Activated T-helper 2 cell treated with anti-CD3 and anti-CD28 coated beads, Interferon-gamma antibody, Interleukin-2, Interleukin-4, amounts not matched to agents 10 μg/mL and 5 μg/mL and 100 μg/mL, durations not matched to agents 14 hours and 24 hours and 36 hours (primary cell): Measurements from ENCODE around the gene GPR176. TPM values are rescaled to one million over a fixed set of nuclear protein-coding genes. Genes with fewer than 3 reads are reported as not detected.
"Not testable (repeated sequence)": the region's sequence is repeated elsewhere in the genome, so short reads cannot be mapped to it uniquely, and the experiment has no call there.

Experiments used
- DNase-seq: peaks from one replicate; pipeline ENCODE4 v3.0.0; 2021; ENCODE audit warnings: low spot score
- H3K27ac Mint-ChIP-seq: one replicate; pipeline ENCODE4 v1.8.0; 2021; ENCODE audit warnings: mixed read lengths
- H3K27me3 Mint-ChIP-seq: one replicate; pipeline ENCODE4 v1.8.0; 2021; ENCODE audit warnings: low read depth, mixed read lengths
- H3K36me3 Mint-ChIP-seq: one replicate; pipeline ENCODE4 v1.8.0; 2021; ENCODE audit warnings: low read depth, mixed read lengths
- H3K4me1 Mint-ChIP-seq: one replicate; pipeline ENCODE4 v1.8.0; 2021; ENCODE audit warnings: low read depth, mixed read lengths
- H3K4me3 Mint-ChIP-seq: one replicate; pipeline ENCODE4 v1.8.0; 2021; ENCODE audit warnings: low read depth, mild to moderate bottlenecking, moderate library complexity, mixed read lengths
- H3K9me3 Mint-ChIP-seq: one replicate; pipeline ENCODE4 v1.8.0; 2021; ENCODE audit warnings: mixed read lengths
- intact Hi-C: fragments of 100-400 bp; cut with micrococcal nuclease; formaldehyde crosslinking; loops from one replicate; pipeline ENCODE4 v1.15.1; 2023
- total RNA-seq: library from RNA; stranded (reverse); gene quantifications from 2 replicates; pipeline ENCODE4 v1.2.3, GENCODE V29; 2022

Gene GPR176
- total RNA-seq, 1 donor from 2014 or later: 0.34 TPM

- peaks cover 21% of the 10 kb centered on the region for H3K27me3 Mint-ChIP-seq
- H3K27ac Mint-ChIP-seq: no peak overlapping the region
- H3K36me3 Mint-ChIP-seq: no peaks in the 10 kb centered on the region
- H3K9me3 Mint-ChIP-seq: no peaks in the 10 kb centered on the region
- DNase-seq: no peak
- H3K4me3 Mint-ChIP-seq: no peak overlapping the region
- H3K4me1 Mint-ChIP-seq: peaks cover 2% of the 10 kb centered on the region
- intact Hi-C loops: no loop called here
Observed at GRCh38 chr15:39904115-39904514, 16.0 kb downstream of the GPR176 start.

DNA sequence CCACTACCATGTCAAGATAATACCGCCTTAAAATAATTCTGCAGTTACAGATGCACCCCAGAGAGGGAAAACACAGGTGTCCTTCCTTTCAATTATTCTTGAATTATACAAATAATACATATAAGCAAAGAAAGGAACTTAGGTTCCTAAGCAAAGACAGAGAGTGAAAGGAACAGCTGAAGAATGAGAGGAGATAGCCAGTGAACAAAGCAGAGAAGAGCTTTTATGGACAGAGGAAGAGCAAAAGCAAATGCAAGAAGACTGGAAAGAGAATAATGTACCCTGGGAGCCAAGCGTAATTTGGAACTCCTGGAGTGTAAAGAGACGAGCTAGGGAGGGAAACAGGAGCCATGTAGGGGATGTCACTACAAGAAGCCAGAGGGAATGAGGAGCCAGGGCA, 21.7 kb downstream of the GPR176 start:
- no peaks in the 10 kb centered on the region for H3K9me3 Mint-ChIP-seq
- no peaks in the 10 kb centered on the region for H3K4me1 Mint-ChIP-seq
- DNase-seq: no peak

DNA sequence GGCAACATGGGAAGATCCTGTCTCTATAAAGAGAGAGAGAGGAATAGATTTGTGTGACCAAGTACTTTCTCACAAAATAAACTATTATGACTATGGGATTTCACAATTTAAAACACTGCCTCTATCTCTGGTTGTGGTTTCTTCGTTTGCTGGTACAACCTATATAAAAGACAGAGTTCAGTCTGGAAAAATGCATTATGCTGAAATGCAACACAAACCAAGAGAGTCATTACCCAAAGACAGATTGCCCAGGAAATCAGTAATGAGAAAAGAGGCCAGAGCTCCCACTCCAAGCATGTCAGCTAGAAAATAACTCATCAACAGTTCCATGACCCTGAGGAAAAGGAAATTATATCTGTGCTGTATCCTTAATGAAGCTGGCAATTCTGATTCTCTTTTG, 23.2 kb downstream of the GPR176 start:
- H3K4me1 Mint-ChIP-seq: no peaks in the 10 kb centered on the region
- no peaks in the 10 kb centered on the region for H3K9me3 Mint-ChIP-seq
- H3K4me3 Mint-ChIP-seq: no peak overlapping the region
- no peaks in the 10 kb centered on the region for H3K36me3 Mint-ChIP-seq
- intact Hi-C loops: no loop called here
- no peak for DNase-seq
- H3K27ac Mint-ChIP-seq: no peak overlapping the region
- H3K27me3 Mint-ChIP-seq: peaks cover 36% of the 10 kb centered on the region

More for the DNA sequence above, 21.7 kb downstream of the GPR176 start:
- peaks cover 36% of the 10 kb centered on the region for H3K27me3 Mint-ChIP-seq
- H3K36me3 Mint-ChIP-seq: no peaks in the 10 kb centered on the region
- no peak overlapping the region for H3K4me3 Mint-ChIP-seq
- intact Hi-C loops: no loop called here
- no peak overlapping the region for H3K27ac Mint-ChIP-seq

GRCh38 chr15:39896101-39896500, 24.0 kb downstream of the GPR176 start:
- no peaks in the 10 kb centered on the region for H3K36me3 Mint-ChIP-seq
- no peaks in the 10 kb centered on the region for H3K4me1 Mint-ChIP-seq
- peaks cover 31% of the 10 kb centered on the region for H3K27me3 Mint-ChIP-seq
- no peak overlapping the region for H3K4me3 Mint-ChIP-seq
- no peaks in the 10 kb centered on the region for H3K9me3 Mint-ChIP-seq
- no peak overlapping the region for H3K27ac Mint-ChIP-seq
- no peak for DNase-seq
- intact Hi-C loops: no loop called here

DNA sequence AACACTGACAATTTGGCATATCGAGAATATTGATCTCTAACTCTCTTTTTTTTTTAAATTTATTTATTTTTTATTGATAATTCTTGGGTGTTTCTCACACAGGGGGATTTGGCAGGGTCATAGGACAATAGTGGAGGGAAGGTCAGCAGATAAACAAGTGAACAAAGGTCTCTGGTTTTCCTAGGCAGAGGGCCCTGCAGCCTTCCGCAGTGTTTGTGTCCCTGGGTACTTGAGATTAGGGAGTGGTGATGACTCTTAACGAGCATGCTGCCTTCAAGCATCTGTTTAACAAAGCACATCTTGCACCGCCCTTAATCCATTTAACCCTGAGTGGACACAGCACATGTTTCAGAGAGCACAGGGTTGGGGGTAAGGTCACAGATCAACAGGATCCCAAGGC, 27.0 kb downstream of the GPR176 start:
- H3K4me3 Mint-ChIP-seq, H3K27ac Mint-ChIP-seq, DNase-seq, intact Hi-C loops, H3K4me1 Mint-ChIP-seq, H3K9me3 Mint-ChIP-seq, H3K36me3 Mint-ChIP-seq: not testable (repeated sequence)
- peaks cover 16% of the 10 kb centered on the region for H3K27me3 Mint-ChIP-seq

GRCh38 chr15:39892418-39892817, 27.6 kb downstream of the GPR176 start:
- intact Hi-C loops: no loop called here
- Mint-ChIP-seq H3K4me3 (no peak overlapping the region), H3K36me3 (no peaks in the 10 kb centered on the region), H3K27me3 (peaks cover 13% of the 10 kb centered on the region), H3K9me3 (no peaks in the 10 kb centered on the region), H3K27ac (no peak overlapping the region), H3K4me1 (no peaks in the 10 kb centered on the region)
- DNase-seq: no peak

DNA sequence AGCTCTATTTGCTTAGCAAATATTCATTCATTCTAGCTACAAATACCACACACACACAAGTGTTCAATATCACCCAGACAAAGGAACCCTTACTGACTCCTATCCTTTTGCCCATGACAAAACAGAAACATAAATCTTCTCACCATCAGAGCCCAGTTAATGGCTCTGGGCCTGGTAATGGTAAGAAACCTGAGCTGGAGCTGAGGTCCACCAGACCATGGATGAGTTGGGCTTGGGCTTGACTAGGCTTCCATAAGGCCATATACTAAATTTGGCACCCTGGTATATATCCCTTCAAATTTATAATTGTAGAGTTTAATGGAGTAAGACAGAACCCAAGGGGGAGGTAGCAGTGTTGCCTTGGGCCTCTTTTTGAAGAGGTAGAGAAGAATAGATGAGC, 29.4 kb downstream of the GPR176 start:
- no peaks in the 10 kb centered on the region for H3K4me1 Mint-ChIP-seq
- H3K4me3 Mint-ChIP-seq: no peak overlapping the region

DNA sequence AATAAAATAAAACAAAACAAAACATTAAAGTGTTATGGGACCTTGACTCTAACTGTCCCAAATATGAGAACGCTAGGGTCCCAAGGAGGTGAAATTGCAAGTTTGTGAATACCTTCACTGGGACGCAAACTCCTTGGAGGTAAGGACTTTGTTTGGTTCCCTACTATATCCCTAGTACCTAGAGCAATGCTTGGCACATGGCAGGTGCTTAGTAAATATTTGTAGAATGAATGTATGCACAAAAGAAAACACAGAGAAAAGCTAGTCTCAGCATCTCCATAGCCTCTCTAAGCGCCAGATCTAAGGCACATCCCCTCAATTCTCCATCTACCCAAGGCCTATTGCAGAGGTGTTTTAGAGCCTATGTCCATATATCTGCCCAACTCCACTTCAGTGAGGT, 30.5 kb downstream of the GPR176 start:
- no peak overlapping the region for H3K27ac Mint-ChIP-seq
- no peaks in the 10 kb centered on the region for H3K4me1 Mint-ChIP-seq
- DNase-seq: no peak
- no peak overlapping the region for H3K4me3 Mint-ChIP-seq
- H3K9me3 Mint-ChIP-seq: no peaks in the 10 kb centered on the region
- H3K27me3 Mint-ChIP-seq: peaks cover 8% of the 10 kb centered on the region
- intact Hi-C loops: loop anchor here (10.0 kb wide), 1 partner anchor 145 kb away; the partner anchor contains the start of gene SRP14
- H3K36me3 Mint-ChIP-seq: no peaks in the 10 kb centered on the region

More for the DNA sequence above, 29.4 kb downstream of the GPR176 start:
- Mint-ChIP-seq H3K9me3 (no peaks in the 10 kb centered on the region), H3K27ac (no peak overlapping the region), H3K27me3 (peaks cover 4% of the 10 kb centered on the region), H3K36me3 (no peaks in the 10 kb centered on the region)
- DNase-seq: no peak
- intact Hi-C loops: no loop called here

DNA sequence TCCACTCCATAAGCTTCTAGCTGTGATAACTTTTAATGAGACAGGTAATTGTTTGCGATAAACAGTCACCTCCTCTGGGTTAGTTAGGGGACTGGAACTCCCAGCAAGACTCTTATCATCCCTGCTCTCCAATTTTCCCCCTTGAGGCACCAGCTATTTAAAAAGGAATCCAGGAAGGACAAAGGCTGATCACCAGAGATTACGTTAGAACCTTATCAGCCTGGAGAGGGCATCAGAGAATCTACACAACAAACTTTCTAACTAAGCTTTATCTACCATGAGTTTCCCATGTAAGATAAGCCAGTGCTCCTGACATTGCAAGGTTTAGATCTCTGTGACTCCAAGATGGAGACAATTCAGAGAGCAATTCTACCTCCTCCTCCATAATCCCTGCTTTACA, 31.3 kb downstream of the GPR176 start:
- peaks cover 12% of the 10 kb centered on the region for H3K27me3 Mint-ChIP-seq
- DNase-seq: no peak
- no peaks in the 10 kb centered on the region for H3K9me3 Mint-ChIP-seq
- no peaks in the 10 kb centered on the region for H3K4me1 Mint-ChIP-seq
- no peak overlapping the region for H3K4me3 Mint-ChIP-seq
- H3K27ac Mint-ChIP-seq: no peak overlapping the region
- H3K36me3 Mint-ChIP-seq: no peaks in the 10 kb centered on the region
- intact Hi-C loops: loop anchor here (10.0 kb wide), 1 partner anchor 146 kb away; the partner anchor contains the start of gene SRP14

GRCh38 chr15:39888243-39888642, 31.8 kb downstream of the GPR176 start:
- Mint-ChIP-seq H3K4me3 (no peak overlapping the region), H3K27me3 (peaks cover 13% of the 10 kb centered on the region), H3K4me1 (no peaks in the 10 kb centered on the region), H3K27ac (no peak overlapping the region), H3K9me3 (no peaks in the 10 kb centered on the region), H3K36me3 (no peaks in the 10 kb centered on the region)
- no peak for DNase-seq
- intact Hi-C loops: loop anchor here (10.0 kb wide), 1 partner anchor 147 kb away; the partner anchor contains the start of gene SRP14

GRCh38 chr15:39887832-39888231, 32.2 kb downstream of the GPR176 start:
- Mint-ChIP-seq H3K27me3 (peaks cover 15% of the 10 kb centered on the region), H3K27ac (no peak overlapping the region), H3K4me1 (no peaks in the 10 kb centered on the region), H3K36me3 (no peaks in the 10 kb centered on the region), H3K4me3 (no peak overlapping the region), H3K9me3 (no peaks in the 10 kb centered on the region)
- DNase-seq: no peak
- intact Hi-C loops: loop anchor here (10.0 kb wide), 1 partner anchor 147 kb away; the partner anchor contains the start of gene SRP14

DNA sequence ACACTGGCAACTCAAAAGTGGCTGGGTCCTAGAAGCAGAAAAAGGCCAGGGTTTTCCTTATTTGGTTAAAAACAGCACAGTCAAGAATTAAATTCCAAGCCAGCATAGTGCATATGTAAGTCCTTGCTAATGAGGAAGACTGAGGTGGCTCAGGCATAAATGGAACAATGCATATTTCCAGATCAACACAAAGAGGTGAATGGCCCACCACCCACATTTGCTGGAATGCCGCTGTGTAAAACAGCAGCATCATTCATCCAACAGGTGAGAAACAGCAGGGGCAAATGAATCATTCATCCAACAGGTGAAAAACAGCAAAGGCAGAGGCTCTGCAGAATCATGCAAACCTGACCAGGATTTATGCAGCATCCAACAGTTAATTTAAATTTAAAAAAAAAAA, 32.9 kb downstream of the GPR176 start:
- no peaks in the 10 kb centered on the region for H3K4me1 Mint-ChIP-seq
- H3K4me3 Mint-ChIP-seq: no peak overlapping the region
- intact Hi-C loops: loop anchor here (10.0 kb wide), 1 partner anchor 148 kb away; the partner anchor contains the start of gene SRP14
- H3K36me3 Mint-ChIP-seq: no peaks in the 10 kb centered on the region
- no peak overlapping the region for H3K27ac Mint-ChIP-seq
- H3K27me3 Mint-ChIP-seq: peaks cover 18% of the 10 kb centered on the region
- DNase-seq: no peak
- H3K9me3 Mint-ChIP-seq: no peaks in the 10 kb centered on the region

DNA sequence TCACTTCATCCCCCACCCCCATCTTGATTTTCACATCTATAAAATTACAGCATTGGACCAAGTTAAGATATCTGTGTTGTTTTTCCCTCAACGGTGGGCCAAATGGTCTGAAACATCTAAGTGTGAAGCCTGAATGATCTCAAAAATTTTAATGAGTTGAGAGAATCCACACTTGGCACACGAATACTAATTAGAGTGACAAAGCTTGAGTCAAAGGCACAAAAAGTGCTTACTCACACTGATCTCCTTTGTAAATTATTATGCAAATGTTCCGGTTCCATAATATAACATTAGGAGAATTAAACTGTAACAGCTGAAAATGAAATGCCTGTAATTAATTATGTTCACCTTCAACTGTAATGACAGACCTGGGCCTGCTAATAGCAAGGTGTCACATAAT, 33.6 kb downstream of the GPR176 start:
- no peaks in the 10 kb centered on the region for H3K4me1 Mint-ChIP-seq
- peaks cover 18% of the 10 kb centered on the region for H3K27me3 Mint-ChIP-seq
- DNase-seq: no peak
- H3K36me3 Mint-ChIP-seq: no peaks in the 10 kb centered on the region
- intact Hi-C loops: loop anchor here (10.0 kb wide), 1 partner anchor 148 kb away; the partner anchor contains the start of gene SRP14
- no peaks in the 10 kb centered on the region for H3K9me3 Mint-ChIP-seq
- no peak overlapping the region for H3K4me3 Mint-ChIP-seq
- H3K27ac Mint-ChIP-seq: no peak overlapping the region
